Astrocyte (in vitro differentiated cells and primary cell): ENCODE measurements around the gene DES.

Experiments used
- CTCF ChIP-seq: IDR thresholded peaks from 2 replicates; pipeline ENCODE4 v1.5.1; 2011; ENCODE audit warnings: low read depth, mild to moderate bottlenecking, inconsistent platforms, low read length, moderate library complexity; ENCODE audit not compliant: insufficient read depth
- EZH2 ChIP-seq: IDR thresholded peaks from 2 replicates; pipeline ENCODE4 v1.6.1; 2012; ENCODE audit warnings: mild to moderate bottlenecking, low read length, inconsistent platforms; ENCODE audit not compliant: insufficient read depth

DNA sequence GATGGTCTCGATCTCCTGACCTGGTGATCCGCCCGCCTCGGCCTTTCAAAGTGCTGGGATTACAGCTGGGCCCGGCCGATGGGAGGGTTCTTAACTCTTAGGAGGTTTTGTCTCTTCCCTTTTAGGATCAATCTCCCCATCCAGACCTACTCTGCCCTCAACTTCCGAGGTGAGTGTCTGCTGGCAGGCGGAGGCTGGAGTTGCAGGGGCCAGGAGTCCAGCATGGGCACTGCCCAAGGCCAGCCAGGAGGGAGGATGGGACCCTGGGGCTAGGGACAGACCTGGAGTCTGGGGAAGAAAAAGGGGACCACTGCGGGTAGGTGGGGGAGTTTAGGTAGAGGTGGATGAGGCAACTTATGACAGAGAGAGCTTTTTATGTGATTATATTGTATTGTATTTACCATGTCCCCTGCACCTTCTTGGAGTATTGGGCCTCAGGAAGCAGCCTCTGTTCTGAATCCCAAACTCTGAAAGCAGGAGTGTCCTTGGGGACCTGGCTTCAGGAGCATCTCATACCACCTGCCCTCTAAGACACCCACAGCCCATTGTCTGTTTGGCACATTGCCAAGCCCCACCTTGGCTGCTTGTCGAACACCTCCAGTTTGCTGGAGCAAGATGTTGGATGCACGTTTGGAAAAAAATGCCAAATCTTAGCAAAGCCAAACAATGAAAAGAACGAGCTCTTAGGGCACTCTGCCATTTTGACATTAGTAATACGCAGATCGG, 5.6 kb downstream of the DES start:
- no peak for TF ChIP-seq CTCF
- TF ChIP-seq EZH2, result no peak
